ENCODE data around the gene DUSP7. TPM values are rescaled to one million over a fixed set of nuclear protein-coding genes. Genes with fewer than 3 reads are reported as not detected.

The DUSP7 gene
- total RNA-seq, 2 donors from 2014 or later, result 2.6 to 3.3 TPM

GRCh38 chr3:52040600-52040999, 15.8 kb downstream of the DUSP7 start:
- 67 to 72% methylated on average over 8 of the region's 8 CpGs for WGBS, 2 donors
- ATAC-seq (no peak), DNase-seq (no peak)
- Histone ChIP-seq H3K4me1 (peaks cover 5% of the 10 kb centered on the region), H3K9me3 (no peaks in the 10 kb centered on the region), H3K27ac (peak overlapping the region in 2 of 4 donors; percentile 42 to 74), H3K4me3 (no peak overlapping the region), H3K27me3 (no peaks in the 10 kb centered on the region), H3K36me3 (replicated peaks in 1 of 2; ENCODE audit: insufficient read depth in 1 of 2, low read depth in 2 of 2) (no peaks in the 10 kb centered on the region)
- TF ChIP-seq CTCF (IDR thresholded peaks at IDR 0.05) (no peak), POLR2A (IDR thresholded peaks at IDR 0.05) (no peak)
- intact Hi-C loops (cut with DNase I), result no loop called here

- peak; percentile 89 for ATAC-seq
Measured at GRCh38 chr3:52039846-52040245, 16.5 kb downstream of the DUSP7 start.

GRCh38 chr3:52039426-52039825, 16.9 kb downstream of the DUSP7 start:
- ATAC-seq (no peak), DNase-seq (no peak)
- WGBS, 2 donors, result 64 to 65% methylated on average over 4 of the region's 4 CpGs
- no peaks in the 10 kb centered on the region for H3K9me3 ChIP-seq
- H3K36me3 ChIP-seq (replicated peaks in 1 of 2; ENCODE audit: insufficient read depth in 1 of 2, low read depth in 2 of 2), result no peaks in the 10 kb centered on the region
- peaks cover 5% of the 10 kb centered on the region for H3K4me1 ChIP-seq
- H3K27me3 ChIP-seq, result no peaks in the 10 kb centered on the region
- intact Hi-C loops (cut with DNase I), result no loop called here
- TF ChIP-seq CTCF (IDR thresholded peaks at IDR 0.05), result no peak
- TF ChIP-seq POLR2A (IDR thresholded peaks at IDR 0.05), result no peak
- H3K27ac ChIP-seq, result peak overlapping the region in 3 of 4 donors; percentile 20 to 74 (median 70)
- no peak overlapping the region for H3K4me3 ChIP-seq

More at GRCh38 chr3:52039846-52040245, 16.5 kb downstream of the DUSP7 start:
- Histone ChIP-seq H3K27ac (peak overlapping the region in 3 of 4 donors; percentile 42 to 74 (median 70)), H3K9me3 (no peaks in the 10 kb centered on the region), H3K4me3 (no peak overlapping the region), H3K27me3 (no peaks in the 10 kb centered on the region), H3K4me1 (peaks cover 5% of the 10 kb centered on the region), H3K36me3 (replicated peaks in 1 of 2; ENCODE audit: insufficient read depth in 1 of 2, low read depth in 2 of 2) (no peaks in the 10 kb centered on the region)
- peak; percentile 67 to 82 (median 82) for DNase-seq
- intact Hi-C loops (cut with DNase I), result no loop called here
- TF ChIP-seq POLR2A (IDR thresholded peaks at IDR 0.05) (no peak), CTCF (IDR thresholded peaks at IDR 0.05) (no peak)
- 31 to 33% methylated on average over 4 to 16 of the region's 17 CpGs for WGBS, 2 donors

DNA sequence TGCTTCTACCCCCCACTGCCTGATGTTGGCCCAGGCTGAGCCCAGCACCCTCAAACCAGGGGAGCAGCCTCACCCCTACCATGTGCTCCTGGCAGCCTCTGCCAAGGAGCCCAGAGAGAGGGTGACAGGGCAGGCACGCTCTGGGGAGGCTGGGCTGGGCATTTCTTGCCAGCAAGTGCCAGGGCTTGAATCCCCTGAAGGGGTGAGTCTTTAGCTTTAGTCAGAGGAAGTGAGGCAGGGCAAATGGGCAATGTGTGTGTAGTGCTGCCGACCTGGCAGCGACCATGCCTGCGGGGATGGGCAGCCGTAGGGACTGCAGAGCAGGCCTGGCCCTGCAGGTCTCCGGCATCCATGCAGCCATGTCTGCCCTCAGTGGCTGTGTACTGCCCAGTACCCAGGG, 18.1 kb downstream of the DUSP7 start:
- Histone ChIP-seq H3K27ac (no peak overlapping the region), H3K4me1 (peaks cover 5% of the 10 kb centered on the region), H3K9me3 (no peaks in the 10 kb centered on the region), H3K4me3 (no peak overlapping the region), H3K27me3 (no peaks in the 10 kb centered on the region), H3K36me3 (replicated peaks in 1 of 2; ENCODE audit: insufficient read depth in 1 of 2, low read depth in 2 of 2) (no peaks in the 10 kb centered on the region)
- intact Hi-C loops (cut with DNase I), result no loop called here
- no peak for TF ChIP-seq POLR2A (IDR thresholded peaks at IDR 0.05)
- no peak for TF ChIP-seq CTCF (IDR thresholded peaks at IDR 0.05)
- DNase-seq (no peak), ATAC-seq (no peak)
- 84 to 100% methylated on average over 1 to 6 of the region's 6 CpGs for WGBS, 2 donors

GRCh38 chr3:52037291-52037690, 19.1 kb downstream of the DUSP7 start:
- ATAC-seq, result no peak
- DNase-seq, result no peak
- WGBS, 2 donors, result 97 to 100% methylated on average over 1 to 4 of the region's 4 CpGs
- no peak overlapping the region for H3K4me3 ChIP-seq
- no peaks in the 10 kb centered on the region for H3K9me3 ChIP-seq
- TF ChIP-seq POLR2A (IDR thresholded peaks at IDR 0.05), result no peak
- no peak for TF ChIP-seq CTCF (IDR thresholded peaks at IDR 0.05)
- intact Hi-C loops (cut with DNase I), result no loop called here
- no peak overlapping the region for H3K27ac ChIP-seq
- no peaks in the 10 kb centered on the region for H3K36me3 ChIP-seq (replicated peaks in 1 of 2; ENCODE audit: insufficient read depth in 1 of 2, low read depth in 2 of 2)
- peaks cover 5% of the 10 kb centered on the region for H3K4me1 ChIP-seq
- H3K27me3 ChIP-seq, result no peaks in the 10 kb centered on the region

All from body of pancreas (tissue), 4 donors.